ENCODE data around the gene HOXD9. TPM values are rescaled to one million over a fixed set of nuclear protein-coding genes. Genes with fewer than 3 reads are reported as not detected.

Gene HOXD9
- total and polyA plus RNA-seq, 3 donors from 2014 or later, result 8.2 to 21.2 (median 15.7) TPM

DNA sequence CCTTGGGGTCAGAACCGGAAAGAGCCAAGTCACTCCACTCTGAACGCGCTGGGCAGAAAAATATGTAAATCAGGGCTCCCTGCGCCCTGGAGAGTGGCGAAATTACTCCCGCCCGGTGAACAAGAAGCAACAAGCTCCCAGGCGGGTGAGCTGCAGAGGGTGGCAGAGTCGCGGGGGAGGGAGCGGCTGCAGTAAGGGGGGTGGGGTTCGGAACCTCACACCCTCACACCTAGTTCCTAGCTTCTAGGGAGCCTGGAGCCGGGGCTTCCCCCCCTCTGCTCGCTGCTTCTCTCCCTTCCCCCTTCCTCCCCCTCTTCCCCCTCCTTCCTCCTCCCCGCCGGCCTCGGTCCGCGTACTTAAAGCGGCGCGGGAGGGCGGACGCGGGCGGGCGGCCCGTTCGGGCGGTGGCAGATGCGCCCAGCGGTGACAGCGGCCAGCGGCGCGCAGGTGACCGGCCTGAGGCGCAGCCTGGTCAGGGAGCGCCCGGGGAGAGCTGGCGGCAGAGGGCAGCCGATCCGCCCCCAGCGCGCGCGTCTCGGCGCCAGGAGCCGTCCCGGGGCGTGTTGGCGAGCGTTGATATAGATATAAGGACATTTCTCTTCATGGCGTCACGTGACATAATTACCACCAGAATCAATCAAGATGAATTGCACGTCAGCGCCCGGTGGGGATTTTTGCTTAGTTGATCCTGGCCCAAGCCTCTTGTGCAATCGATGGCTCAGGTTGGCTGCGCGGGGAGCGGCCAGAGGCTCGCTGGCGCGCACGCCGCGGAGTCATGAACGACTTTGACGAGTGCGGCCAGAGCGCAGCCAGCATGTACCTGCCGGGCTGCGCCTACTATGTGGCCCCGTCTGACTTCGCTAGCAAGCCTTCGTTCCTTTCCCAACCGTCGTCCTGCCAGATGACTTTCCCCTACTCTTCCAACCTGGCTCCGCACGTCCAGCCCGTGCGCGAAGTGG, 15.7 kb upstream of the HOXD9 start, which contains the start of gene HOXD11:
TSS of gene HOXD11 (plus strand) at position 700 of the 959 bp plus-strand sequence. CDS start at position 776, 76 bp downstream.
- Histone ChIP-seq H3K36me3 (ENCODE audit: low read depth, missing control alignments) (no peaks in the 10 kb centered on the region), H3K27ac (no peak within 1 kb of the TSS), H3K4me1 (peaks cover 6% of the 10 kb centered on the region), H3K27me3 (no peaks in the 10 kb centered on the region), H3K4me3 (peak within 1 kb of the TSS; percentile 19 to 23), H3K9me3 (no peaks in the 10 kb centered on the region)
- WGBS, 2 donors, result 6% methylated on average over 52 to 79 of the region's 85 CpGs
- TF ChIP-seq, protein P1, sequence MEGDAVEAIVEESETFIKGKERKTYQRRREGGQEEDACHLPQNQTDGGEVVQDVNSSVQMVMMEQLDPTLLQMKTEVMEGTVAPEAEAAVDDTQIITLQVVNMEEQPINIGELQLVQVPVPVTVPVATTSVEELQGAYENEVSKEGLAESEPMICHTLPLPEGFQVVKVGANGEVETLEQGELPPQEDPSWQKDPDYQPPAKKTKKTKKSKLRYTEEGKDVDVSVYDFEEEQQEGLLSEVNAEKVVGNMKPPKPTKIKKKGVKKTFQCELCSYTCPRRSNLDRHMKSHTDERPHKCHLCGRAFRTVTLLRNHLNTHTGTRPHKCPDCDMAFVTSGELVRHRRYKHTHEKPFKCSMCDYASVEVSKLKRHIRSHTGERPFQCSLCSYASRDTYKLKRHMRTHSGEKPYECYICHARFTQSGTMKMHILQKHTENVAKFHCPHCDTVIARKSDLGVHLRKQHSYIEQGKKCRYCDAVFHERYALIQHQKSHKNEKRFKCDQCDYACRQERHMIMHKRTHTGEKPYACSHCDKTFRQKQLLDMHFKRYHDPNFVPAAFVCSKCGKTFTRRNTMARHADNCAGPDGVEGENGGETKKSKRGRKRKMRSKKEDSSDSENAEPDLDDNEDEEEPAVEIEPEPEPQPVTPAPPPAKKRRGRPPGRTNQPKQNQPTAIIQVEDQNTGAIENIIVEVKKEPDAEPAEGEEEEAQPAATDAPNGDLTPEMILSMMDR (IDR thresholded peaks at IDR 0.05), result no peak
- no peak for TF ChIP-seq POLR2A (IDR thresholded peaks at IDR 0.05)
- intact Hi-C loops (cut with DNase I; ENCODE audit: low total_unique reads), result no loop called here
- DNase-seq, result no peak

DNA sequence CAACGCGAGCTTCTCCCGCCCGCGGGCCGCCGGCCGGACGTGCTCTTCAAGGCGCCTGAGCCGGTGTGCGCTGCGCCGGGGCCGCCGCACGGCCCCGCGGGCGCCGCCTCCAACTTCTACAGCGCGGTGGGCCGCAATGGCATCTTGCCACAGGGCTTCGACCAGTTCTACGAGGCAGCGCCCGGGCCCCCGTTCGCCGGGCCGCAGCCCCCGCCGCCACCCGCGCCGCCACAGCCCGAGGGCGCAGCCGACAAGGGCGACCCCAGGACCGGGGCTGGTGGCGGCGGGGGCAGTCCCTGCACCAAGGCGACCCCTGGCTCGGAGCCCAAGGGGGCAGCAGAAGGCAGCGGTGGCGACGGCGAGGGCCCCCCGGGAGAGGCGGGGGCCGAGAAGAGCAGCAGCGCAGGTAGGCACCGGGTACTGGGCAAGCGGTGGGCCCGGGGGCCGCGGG, 14.8 kb upstream of the HOXD9 start:
- Histone ChIP-seq H3K27me3 (no peaks in the 10 kb centered on the region), H3K27ac (no peak overlapping the region), H3K4me3 (peak overlapping the region in 1 of 2 donors; percentile 7), H3K4me1 (peaks cover 6% of the 10 kb centered on the region), H3K36me3 (ENCODE audit: low read depth, missing control alignments) (no peaks in the 10 kb centered on the region), H3K9me3 (no peaks in the 10 kb centered on the region)
- no peak for DNase-seq
- WGBS, 2 donors, result 4% methylated on average over 20 of the region's 59 CpGs; no CpG with 5 or more reads in 1 of the 2 donors
- TF ChIP-seq, protein P1 (IDR thresholded peaks at IDR 0.05), result no peak
- TF ChIP-seq POLR2A (IDR thresholded peaks at IDR 0.05), result no peak
- intact Hi-C loops (cut with DNase I; ENCODE audit: low total_unique reads), result no loop called here

DNA sequence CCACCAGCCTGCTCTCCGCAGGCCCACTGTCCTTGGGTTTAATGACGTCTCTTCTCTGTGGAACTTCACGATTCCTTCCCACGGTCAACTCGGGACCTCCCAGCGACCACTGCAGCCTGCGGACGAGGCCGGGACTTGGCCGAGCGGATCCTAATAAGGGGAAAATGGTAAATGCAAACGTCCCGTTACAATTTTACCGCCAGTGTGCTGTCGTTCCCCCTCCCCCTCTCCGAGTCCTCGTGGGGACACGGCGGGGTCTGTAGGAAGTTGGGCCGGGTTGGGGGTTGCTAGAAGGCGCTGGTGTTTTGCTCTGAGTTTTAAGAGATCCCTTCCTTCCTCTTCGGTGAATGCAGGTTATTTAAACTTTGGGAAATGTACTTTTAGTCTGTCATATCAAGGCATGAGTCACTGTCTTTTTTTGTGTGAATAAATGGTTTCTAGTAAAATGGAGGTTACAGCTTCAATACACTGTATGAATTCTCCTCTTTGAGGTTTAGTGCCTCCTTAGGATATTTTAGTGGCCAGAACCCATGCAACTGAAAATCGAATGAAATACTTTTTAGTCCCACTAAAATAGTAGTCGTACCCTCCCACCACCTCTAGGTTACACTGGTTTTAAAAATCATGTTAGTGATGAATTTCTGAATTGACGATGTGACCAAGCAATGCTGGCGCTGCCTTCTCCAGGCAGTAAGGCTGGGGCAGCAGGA, 13.2 kb upstream of the HOXD9 start:
- no peaks in the 10 kb centered on the region for H3K36me3 ChIP-seq (ENCODE audit: low read depth, missing control alignments)
- peak overlapping the region in 1 of 2 donors; percentile 26 for H3K4me3 ChIP-seq
- no peaks in the 10 kb centered on the region for H3K9me3 ChIP-seq
- WGBS, 2 donors, result 31 to 36% methylated on average over 26 of the region's 26 CpGs
- intact Hi-C loops (cut with DNase I; ENCODE audit: low total_unique reads), result no loop called here
- peaks cover 4% of the 10 kb centered on the region for H3K4me1 ChIP-seq
- DNase-seq, result no peak
- TF ChIP-seq, protein P1 (IDR thresholded peaks at IDR 0.05), result no peak
- TF ChIP-seq POLR2A (IDR thresholded peaks at IDR 0.05), result no peak
- peak overlapping the region in 1 of 2 donors; percentile 11 for H3K27ac ChIP-seq
- no peaks in the 10 kb centered on the region for H3K27me3 ChIP-seq

DNA sequence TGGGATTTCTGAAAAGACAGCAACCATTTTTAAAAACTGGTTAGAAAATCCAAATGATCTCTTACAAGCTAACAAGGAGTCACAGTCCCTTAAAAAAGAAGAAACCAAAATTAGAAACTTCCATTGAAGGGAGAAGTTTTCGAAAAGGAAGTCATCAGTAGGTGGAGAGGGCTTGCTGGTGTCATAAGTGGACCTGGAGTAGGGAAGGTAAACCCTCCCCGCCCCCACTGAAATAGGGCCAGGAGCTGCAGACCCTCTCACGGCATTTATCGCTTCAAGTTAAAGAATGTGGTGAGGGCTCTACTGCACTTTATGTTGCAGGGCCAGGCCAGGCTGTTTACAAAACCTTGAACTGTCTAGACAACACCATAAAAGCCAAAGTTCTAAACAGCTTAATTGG, 12.6 kb upstream of the HOXD9 start:
- H3K27ac ChIP-seq, result no peak overlapping the region
- WGBS, 2 donors, result 54 to 62% methylated on average over 4 of the region's 4 CpGs
- no peaks in the 10 kb centered on the region for H3K36me3 ChIP-seq (ENCODE audit: low read depth, missing control alignments)
- DNase-seq, result no peak
- no peaks in the 10 kb centered on the region for H3K27me3 ChIP-seq
- H3K4me3 ChIP-seq, result peak overlapping the region in 1 of 2 donors; percentile 26
- TF ChIP-seq, protein P1 (IDR thresholded peaks at IDR 0.05), result no peak
- no peak for TF ChIP-seq POLR2A (IDR thresholded peaks at IDR 0.05)
- intact Hi-C loops (cut with DNase I; ENCODE audit: low total_unique reads), result no loop called here
- H3K9me3 ChIP-seq, result no peaks in the 10 kb centered on the region
- peaks cover 2% of the 10 kb centered on the region for H3K4me1 ChIP-seq

Data from testis (tissue), 3 donors.